ENCODE measurements around the gene PIH1D1. TPM values are rescaled to one million over a fixed set of nuclear protein-coding genes. Genes with fewer than 3 reads are reported as not detected.

The PIH1D1 gene
- total RNA-seq, 1 donor from 2014 or later: 66.3 TPM

GRCh38 chr19:49421878-49422202, 29.8 kb downstream of the PIH1D1 start:
- DNase-seq (ENCODE audit: extremely low read depth, low read depth, low spot score): no peak

GRCh38 chr19:49421039-49421877, 30.4 kb downstream of the PIH1D1 start:
- no peak for DNase-seq (ENCODE audit: extremely low read depth, low read depth, low spot score)

- DNase-seq (ENCODE audit: extremely low read depth, low read depth, low spot score): no peak
These were observed 31.4 kb downstream of the PIH1D1 start for GRCh38 chr19:49420227-49420626.

GRCh38 chr19:49419173-49419572, 32.4 kb downstream of the PIH1D1 start:
- DNase-seq (ENCODE audit: extremely low read depth, low read depth, low spot score): no peak

GRCh38 chr19:49418511-49418910, 33.1 kb downstream of the PIH1D1 start:
- no peak for DNase-seq (ENCODE audit: extremely low read depth, low read depth, low spot score)

- DNase-seq (ENCODE audit: extremely low read depth, low read depth, low spot score): no peak
These were observed 34.5 kb downstream of the PIH1D1 start for GRCh38 chr19:49417088-49417487.

GRCh38 chr19:49415810-49416200, 35.8 kb downstream of the PIH1D1 start:
- no peak for DNase-seq (ENCODE audit: extremely low read depth, low read depth, low spot score)

- DNase-seq (ENCODE audit: extremely low read depth, low read depth, low spot score): no peak
These were observed 36.4 kb downstream of the PIH1D1 start for GRCh38 chr19:49415102-49415809.

GRCh38 chr19:49414256-49414655, 37.4 kb downstream of the PIH1D1 start:
- DNase-seq (ENCODE audit: extremely low read depth, low read depth, low spot score): no peak

GRCh38 chr19:49413348-49413747, 38.3 kb downstream of the PIH1D1 start:
- DNase-seq (ENCODE audit: extremely low read depth, low read depth, low spot score): no peak

GRCh38 chr19:49411681-49412326, 39.8 kb downstream of the PIH1D1 start:
- no peak for DNase-seq (ENCODE audit: extremely low read depth, low read depth, low spot score)

GRCh38 chr19:49409441-49410029, 42.1 kb downstream of the PIH1D1 start:
- DNase-seq (ENCODE audit: extremely low read depth, low read depth, low spot score): no peak

- no peak for DNase-seq (ENCODE audit: extremely low read depth, low read depth, low spot score)
These were observed 42.7 kb downstream of the PIH1D1 start for GRCh38 chr19:49408816-49409440.

- DNase-seq (ENCODE audit: extremely low read depth, low read depth, low spot score): no peak
These were observed 44.1 kb downstream of the PIH1D1 start for GRCh38 chr19:49407482-49408015.

GRCh38 chr19:49407079-49407478, 44.5 kb downstream of the PIH1D1 start:
- DNase-seq (ENCODE audit: extremely low read depth, low read depth, low spot score): no peak

GRCh38 chr19:49403404-49404187, 48.0 kb downstream of the PIH1D1 start:
- DNase-seq (ENCODE audit: extremely low read depth, low read depth, low spot score): no peak

GRCh38 chr19:49400029-49400428, 51.6 kb downstream of the PIH1D1 start:
- DNase-seq (ENCODE audit: extremely low read depth, low read depth, low spot score): no peak

- DNase-seq (ENCODE audit: extremely low read depth, low read depth, low spot score): no peak
These were observed 52.7 kb downstream of the PIH1D1 start for GRCh38 chr19:49398931-49399330.

- no peak for DNase-seq (ENCODE audit: extremely low read depth, low read depth, low spot score)
These were observed 53.5 kb downstream of the PIH1D1 start for GRCh38 chr19:49398001-49398615.
